ENCODE measurements around the gene SEMA4D.

Gene SEMA4D

GRCh38 chr9:89402695-89403427 lies 95.1 kb downstream of the SEMA4D start:
- no peak for DNase-seq

GRCh38 chr9:89400403-89401116 lies 97.4 kb downstream of the SEMA4D start:
- no peak for DNase-seq

- no peak for DNase-seq
Observed at GRCh38 chr9:89398621-89399020, 99.3 kb downstream of the SEMA4D start.

DNA sequence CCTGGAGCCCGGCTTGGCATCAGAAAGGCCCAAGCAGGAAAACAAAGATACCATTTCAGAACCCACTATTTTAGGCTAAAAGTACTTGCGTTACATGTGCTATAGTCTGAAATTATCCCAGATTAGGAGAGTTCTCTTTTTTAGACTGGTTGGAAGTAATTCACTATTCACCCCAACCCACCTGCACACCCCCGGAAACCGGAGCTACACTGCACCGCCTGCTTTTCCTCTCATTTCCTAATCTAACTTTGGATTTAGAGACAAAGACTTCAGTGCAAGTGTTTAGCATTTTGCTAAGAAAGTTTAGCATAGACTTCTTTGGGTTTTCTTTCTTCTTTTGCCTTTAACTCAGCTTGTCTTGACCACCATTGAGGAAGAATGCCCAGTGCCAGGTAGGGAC lies 100.4 kb downstream of the SEMA4D start:
- no peak for DNase-seq

DNA sequence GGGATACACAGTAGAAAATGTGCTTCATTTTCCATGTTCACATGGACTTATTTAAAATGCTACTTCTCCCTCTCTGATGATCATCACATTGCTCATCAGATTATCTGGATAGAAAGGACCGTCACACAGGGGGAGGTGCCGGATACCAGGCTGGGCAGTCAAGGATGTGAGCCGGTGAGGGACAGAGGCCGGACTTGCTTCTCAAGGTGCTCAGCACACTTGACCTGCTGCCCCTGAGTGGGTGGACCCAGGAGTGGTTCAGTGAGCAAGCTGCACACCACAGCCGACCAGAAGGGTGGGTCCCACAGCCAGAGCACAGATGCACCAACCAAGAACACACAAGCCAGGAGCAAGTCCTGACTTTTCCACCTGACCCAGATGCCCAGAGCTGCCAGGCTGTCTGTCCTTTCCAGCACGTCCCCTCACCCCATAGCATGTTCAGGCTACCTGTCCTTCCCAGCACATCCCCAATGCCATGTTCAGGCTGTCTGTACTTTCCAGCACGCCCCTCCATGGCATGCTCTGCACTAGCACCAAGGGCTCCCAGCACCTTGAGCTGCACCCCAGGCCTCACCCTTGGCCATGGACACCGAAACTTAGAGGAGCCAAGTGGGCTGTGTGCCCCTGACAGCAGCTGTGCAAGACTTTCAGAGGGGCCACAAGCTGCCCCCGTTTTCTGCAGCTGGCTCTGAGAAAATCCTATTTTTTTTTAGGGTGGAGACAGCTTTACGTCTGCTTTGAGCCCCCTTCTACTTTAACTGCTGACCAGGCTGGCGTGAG lies 101.8 kb downstream of the SEMA4D start:
- no peak for DNase-seq

- no peak for DNase-seq
Observed at GRCh38 chr9:89394412-89394811, 103.5 kb downstream of the SEMA4D start.

DNA sequence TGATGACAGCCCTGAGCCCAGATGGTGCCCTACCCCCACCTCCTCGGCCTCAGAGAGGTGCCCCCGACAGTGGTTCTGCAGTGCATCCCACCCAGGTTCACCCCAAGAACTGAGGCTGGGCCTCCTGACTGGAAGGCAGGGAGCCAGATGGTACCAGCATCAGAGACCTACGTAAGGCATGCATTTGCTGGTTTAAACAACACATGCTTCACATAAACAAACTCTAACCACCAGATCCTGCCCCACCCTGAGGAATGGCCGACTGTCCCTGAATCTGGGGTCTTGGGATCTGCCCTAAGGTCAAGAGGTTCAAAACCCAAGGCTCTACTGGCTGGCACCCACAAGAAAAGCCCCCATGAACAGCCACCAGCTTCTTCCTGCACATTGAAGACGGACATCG lies 106.3 kb downstream of the SEMA4D start:
- no peak for DNase-seq

GRCh38 chr9:89390578-89391116 lies 107.3 kb downstream of the SEMA4D start:
- no peak for DNase-seq

- no peak for DNase-seq
Observed at GRCh38 chr9:89390068-89390555, 107.8 kb downstream of the SEMA4D start.

DNA sequence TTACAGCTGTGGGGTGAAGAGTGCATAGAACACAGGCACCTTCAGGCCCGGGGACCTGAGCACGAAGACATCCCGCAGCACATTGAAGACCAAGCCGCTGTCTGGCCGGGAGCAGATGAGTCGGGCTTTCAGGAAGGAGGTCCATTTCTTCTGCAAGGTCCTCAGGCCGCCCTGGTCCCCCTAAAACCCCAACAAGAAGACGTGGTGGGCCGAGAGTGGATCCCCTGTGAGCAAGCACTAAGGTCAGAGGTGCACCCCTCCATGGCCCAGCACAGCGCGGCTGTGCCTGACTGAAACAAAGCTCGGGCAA lies 109.1 kb downstream of the SEMA4D start:
- DNase-seq, result no peak

DNA sequence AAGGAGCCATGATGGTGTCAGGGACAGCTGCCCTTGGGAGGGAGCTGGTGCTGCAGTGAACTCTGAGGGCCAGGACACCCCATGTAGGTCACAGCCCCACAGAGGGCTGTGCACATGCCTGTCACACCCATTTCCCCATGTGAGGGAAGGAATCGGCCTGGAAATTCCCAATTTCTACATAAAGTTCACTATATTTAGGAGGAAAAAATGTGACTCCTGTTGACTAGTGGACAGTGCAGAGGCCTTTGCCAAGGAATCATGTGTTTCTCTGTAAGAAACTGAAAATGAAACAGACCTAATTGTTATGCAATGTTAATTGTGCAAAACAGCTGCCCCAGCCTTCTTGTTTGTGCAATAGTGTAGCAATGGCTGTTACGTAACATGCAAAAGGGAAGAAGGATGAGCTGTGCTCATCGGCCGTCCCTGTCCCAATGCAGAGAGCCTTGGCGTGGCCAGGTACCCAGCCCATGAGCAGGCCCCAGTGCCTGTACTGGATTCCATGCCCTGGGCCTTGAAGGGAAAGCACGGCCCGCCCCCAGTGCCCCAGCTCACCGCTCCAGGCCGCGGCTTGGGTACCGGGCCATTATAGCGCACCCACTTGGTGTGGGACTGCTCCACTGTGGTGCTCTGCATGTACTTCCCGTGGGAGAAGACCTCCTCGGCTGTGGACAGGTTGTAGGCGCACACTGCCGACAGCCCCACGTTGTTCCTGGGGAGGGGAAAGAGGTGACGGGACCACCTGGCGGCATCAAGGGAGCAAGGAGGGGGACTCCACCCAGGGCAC lies 109.6 kb downstream of the SEMA4D start:
- no peak for DNase-seq

- DNase-seq, result no peak
Observed at GRCh38 chr9:89387197-89387849, 110.6 kb downstream of the SEMA4D start.

DNA sequence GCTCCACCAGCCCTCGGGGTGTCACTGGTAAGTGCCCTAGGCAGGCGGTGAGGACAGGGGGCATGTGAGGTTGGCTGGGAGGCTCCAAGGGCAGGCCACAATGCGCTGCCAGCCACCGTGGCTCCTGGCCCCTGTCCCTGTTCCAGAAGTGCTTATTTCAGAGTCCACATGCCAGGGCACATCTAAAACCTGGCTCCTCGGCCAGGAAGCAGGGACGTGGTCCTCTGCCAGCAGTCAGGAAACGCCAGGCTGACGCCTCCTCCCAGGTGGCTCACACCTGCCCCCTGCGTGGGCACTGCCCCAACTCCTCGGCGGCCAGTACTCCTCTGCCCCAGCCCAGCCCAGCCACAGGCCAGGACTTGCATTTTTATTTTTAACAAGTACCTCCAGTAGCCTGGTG lies 111.1 kb downstream of the SEMA4D start:
- no peak for DNase-seq

- no peak for DNase-seq
Observed at GRCh38 chr9:89386206-89386605, 111.7 kb downstream of the SEMA4D start.

DNA sequence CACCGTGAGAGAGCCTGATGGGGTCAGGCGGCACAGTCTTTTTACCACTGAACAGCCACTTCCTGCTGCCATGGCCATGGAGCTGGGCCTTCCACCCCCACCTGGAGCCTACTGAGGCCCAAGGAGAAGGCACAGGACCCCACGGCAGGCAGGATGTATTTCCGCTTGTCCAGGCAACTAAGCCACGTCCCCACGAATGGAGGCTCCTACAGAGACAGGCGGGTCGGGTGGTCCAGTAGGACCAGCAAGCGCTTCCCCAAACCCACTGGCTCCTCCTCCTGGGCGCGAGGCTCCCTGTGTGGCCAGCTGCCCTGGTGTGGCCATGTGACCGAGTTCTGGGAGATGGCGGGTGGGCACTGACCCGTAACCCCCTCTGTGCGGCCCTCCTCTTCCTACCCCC lies 113.1 kb downstream of the SEMA4D start:
- DNase-seq, result no peak

GRCh38 chr9:89383721-89384300 lies 114.1 kb downstream of the SEMA4D start:
- no peak for DNase-seq

GRCh38 chr9:89383030-89383720 lies 114.7 kb downstream of the SEMA4D start:
- no peak for DNase-seq

DNA sequence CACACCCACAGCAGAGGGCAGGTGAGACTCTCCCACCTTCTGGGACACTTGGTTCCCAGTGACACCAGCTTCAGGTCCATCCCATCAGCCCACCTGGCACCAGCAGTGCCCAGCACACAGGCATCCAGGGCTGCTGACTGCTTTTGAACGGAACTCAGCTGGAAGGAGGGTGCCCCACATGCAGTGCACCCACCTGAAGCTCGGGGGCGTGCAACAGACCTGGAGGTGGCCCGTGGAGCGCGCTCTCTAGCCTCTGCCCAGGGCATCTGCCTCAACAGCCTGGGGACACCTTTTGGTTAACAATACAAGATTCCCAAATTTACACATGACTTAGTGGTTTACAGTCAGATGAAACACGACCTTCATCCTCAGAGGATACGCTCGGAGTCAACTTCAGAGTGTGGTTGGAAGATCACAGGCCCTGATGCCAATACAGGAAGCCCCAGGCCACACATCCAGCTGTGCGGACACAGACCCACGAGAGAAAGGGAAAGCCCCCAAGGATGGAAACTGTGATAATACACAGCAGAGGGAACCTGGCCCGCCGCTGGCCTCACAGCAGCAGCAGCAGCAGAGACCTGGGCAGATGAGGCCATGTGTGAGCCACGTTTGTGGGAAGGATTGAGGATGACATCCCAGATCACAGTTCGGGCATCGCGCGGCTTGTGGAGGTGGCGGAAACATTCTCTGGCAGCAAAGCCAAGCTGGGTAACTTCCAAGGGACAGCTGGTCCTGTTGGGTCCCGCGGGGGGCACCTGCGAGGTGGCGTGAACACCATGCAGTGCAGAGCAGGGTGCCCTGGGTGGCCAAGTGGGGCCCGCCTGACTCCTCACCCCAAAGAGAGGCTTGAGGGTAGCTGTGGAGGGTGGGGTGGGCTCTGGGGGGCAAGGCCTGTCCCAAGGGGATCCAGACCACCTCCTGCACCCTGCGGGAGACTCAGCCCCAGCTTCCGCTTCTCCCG lies 115.6 kb downstream of the SEMA4D start:
- DNase-seq, result no peak

DNA sequence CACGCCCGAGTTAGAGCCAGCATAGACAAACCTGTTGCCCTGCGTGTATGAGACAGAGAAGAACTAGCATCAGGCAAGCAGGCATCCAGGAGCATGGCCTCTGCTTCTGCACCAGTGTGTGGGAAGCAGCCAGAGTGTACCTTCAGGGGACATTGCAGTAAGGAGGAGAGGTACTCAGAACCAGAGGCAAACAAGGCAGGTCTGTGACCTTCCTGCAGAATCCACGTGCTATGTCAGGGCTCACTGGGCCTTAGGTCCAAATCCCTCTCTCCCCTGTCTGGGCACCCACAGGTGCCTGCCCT lies 116.7 kb downstream of the SEMA4D start:
- no peak for DNase-seq

Data from activated CD8-positive, alpha-beta memory T cell treated with anti-CD3 and anti-CD28 coated beads, Interleukin-2, amount 50 U/mL, for 48 hours (primary cell).